HG03521 (cell line): Measurements from ENCODE around the gene ST6GALNAC3.

Experiments used
- ATAC-seq: cut with Tn5 transposase; IDR thresholded peaks from one replicate; pipeline ENCODE4 v1.9.1; 2021; ENCODE audit warnings: mild to moderate bottlenecking, moderate library complexity; ENCODE audit not compliant: unreplicated experiment

ST6GALNAC3 gene

GRCh38 chr1:76279101-76279748 is 204.7 kb downstream of the ST6GALNAC3 start:
- ATAC-seq = no peak

DNA sequence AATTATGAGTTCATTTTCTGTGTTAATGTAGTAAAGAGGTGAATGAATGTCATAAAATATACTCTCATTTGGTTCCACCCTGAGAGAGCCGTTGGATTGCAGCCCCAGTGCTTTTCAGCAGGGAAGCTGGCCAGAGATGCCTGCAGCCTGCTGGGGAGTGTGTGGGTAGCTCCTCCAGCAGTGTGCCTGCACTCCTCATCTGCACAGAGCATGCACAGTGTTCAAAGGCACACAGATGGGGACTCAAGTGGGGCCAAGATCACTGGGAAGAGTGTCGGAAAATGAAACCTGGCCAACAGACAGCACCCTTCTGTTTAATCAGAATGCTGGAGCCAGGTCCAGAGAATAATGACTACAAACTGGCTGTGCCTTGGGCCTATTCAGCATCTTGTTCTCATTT is 206.8 kb downstream of the ST6GALNAC3 start:
- ATAC-seq = no peak

DNA sequence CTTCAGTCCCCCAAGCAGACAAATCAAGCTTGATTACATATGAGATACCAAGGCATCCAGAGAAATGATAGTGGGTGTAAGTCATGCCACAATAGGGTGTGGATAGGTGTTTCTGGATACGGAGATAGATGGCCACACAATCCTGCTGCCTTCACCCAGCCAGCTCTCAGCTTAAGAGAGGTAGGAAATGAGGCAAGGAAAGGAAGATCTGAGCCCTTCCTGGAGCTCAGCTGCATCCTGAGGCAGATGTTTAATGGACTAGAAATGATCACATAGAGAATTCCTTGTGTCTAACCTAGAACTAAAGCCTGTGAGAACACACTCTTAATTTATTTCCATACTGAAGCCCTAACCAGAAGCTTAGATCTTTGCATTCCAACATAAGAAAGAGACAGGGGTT is 210.3 kb downstream of the ST6GALNAC3 start:
- no peak for ATAC-seq

GRCh38 chr1:76285578-76286135 is 211.1 kb downstream of the ST6GALNAC3 start:
- no peak for ATAC-seq

DNA sequence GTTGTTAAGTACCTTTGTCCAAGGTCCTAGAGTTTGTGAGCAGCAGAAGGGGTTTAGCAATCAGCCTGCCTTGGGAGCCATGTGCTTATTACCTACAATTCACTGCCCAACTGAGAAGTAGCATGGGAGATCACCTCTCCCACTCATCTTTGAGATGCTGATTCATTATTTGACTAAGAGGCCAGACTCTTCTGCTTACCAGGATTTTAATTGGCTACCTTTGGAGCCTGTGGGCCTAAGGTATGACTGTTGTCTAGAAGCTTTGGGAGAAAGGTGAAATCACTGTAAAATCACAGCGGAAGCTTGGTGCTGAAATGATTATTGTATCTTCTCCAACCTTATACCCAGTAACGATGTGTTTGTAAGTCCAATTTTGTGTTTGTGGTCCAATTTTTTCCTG is 213.4 kb downstream of the ST6GALNAC3 start:
- no peak for ATAC-seq

- no peak for ATAC-seq
Observed at GRCh38 chr1:76288758-76289483, 214.4 kb downstream of the ST6GALNAC3 start.

GRCh38 chr1:76289692-76290091 is 215.1 kb downstream of the ST6GALNAC3 start:
- ATAC-seq = no peak

- no peak for ATAC-seq
Observed at GRCh38 chr1:76290271-76290670, 215.7 kb downstream of the ST6GALNAC3 start.

GRCh38 chr1:76291191-76291590 is 216.6 kb downstream of the ST6GALNAC3 start:
- ATAC-seq = no peak

GRCh38 chr1:76291737-76292136 is 217.2 kb downstream of the ST6GALNAC3 start:
- no peak for ATAC-seq

DNA sequence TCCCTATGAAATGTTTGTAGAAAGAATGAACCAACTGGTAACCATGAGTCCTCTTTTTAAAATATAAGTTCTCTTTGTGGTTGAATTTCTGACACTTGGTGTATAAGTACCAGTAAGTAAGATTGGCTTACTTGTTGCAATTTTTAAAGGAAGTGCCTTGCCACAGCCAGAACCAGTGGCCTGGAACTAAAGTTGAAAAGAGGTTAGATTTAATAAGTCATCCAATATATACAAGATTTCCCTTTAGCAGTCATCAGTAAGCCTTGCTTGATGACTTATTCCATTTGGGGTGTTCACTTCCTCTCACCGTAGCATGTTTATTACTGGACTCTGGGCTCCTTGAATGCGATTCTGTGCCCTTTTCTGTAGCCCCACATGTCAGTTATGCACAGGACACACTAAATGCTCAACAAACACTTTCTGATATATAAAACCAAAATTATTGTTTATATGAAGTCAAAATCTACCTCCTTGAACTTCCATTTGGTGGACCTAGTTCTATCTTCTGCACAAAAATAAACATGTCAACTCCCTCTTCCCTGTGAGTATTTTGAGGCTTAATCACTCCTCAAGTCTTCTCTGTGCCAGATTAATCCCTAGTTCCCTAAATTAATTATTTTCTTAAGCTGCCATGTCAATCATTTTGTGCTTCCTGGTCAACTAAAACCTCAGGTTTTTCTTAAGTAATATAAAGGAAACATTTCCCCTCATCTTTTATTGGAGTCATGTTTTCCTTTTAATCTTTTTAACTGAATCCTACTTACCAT is 218.1 kb downstream of the ST6GALNAC3 start:
- ATAC-seq = peak; percentile 49

GRCh38 chr1:76293831-76294230 is 219.3 kb downstream of the ST6GALNAC3 start:
- ATAC-seq = no peak

GRCh38 chr1:76294482-76295194 is 220.1 kb downstream of the ST6GALNAC3 start:
- ATAC-seq = peak; percentile 74

GRCh38 chr1:76298399-76298798 is 223.9 kb downstream of the ST6GALNAC3 start:
- no peak for ATAC-seq

DNA sequence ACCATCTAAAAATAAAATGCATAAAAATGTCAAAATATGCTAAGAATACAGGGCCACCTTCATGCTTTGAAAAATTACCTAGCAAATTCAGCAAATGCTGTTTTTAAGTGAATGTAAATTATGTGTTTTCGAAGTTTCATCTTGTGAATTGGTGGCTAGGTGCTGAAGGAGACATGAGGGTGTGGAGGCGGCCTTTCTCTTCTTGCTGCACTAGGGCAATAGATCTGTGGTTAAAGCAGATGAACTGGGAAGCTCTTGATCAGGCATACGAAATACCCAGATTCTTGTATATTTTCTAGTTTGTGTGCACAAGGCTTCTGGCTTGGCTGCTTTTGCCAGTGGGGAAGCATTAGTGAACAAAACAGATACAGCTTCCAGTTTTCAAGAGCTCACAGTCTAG is 224.5 kb downstream of the ST6GALNAC3 start:
- ATAC-seq = no peak

DNA sequence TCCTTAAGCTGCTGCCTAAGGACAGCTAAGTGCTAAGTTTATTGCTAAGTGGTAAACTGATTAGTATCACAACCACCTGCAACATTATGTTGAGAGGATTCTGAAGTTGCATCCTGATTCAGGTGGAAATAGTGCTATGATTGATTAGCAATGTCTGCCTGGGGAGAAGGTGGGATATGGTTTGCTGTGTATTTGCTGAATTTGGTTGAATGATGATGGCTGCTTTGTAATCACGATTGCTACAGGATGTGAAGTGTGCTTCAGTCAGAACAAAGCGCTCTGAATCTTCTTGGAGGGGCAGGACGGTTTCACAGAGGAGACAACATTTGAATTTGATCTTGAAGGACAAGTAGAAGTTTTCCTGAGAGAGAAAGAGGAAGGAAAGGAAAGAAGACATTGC is 226.0 kb downstream of the ST6GALNAC3 start:
- ATAC-seq = no peak

DNA sequence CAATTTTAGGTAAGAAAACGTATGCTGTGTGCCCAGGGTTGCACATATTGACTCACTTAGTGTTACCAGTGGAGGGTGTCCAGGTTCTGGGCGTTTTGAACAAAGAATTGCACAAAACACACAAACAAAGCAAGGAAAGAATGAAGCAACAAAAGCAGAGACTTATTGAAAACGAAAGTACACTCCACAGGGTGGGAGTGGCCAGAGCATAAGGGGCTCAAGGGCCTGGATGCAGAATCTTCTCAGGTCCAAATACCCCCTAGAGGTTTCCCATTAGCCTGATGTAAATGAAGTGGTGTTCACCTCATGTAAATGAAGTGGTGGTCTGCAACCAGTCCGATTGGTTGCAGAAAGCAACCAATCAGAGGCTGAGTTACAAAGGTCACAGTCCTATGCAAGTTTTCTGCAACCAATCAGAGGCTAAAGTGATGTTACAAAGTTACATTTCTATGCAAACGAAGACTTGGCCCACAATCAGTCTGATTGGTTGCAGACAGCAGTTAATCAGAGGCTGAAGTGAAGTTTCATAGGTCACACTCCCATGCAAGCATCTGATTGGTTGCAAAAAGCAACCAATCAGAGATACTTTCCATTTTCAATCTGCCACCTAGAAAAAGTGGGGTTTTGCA is 228.3 kb downstream of the ST6GALNAC3 start:
- no peak for ATAC-seq

DNA sequence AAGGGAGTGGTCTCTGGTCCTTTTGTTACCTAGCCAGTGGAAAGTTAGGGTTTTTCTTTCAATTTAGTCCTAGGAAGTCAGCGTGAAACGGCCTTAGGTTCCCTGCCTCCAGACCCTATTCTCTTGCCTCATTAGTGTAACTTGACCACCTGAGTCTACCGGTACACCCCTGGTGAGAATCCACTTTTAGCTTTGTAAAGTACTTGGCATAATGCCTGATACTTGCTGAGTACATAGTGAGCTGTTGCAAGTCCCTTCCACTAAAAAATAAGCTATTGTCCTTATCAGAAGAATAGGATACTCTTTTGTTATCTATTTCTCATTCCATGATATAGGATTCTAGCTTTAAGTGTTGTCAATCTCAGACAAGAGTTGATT is 228.8 kb downstream of the ST6GALNAC3 start:
- no peak for ATAC-seq

DNA sequence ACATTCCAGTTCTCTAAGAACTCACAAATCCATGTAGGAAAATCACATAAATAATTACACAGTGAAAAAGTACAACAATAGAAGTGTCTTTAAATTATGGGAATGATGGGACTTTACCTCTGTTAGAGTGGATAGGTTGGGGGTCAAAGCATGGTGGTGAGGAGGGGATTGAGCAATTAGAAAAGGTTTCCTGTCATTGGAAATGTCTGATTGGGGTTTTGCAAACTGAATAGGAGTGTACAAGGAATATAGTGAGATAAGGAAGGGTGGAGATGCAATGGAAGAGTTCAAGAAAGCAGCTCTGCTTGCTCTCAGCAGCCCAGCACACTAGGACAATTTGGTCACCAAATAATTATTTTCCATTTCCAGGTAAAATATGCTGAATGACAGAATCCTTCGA is 238.8 kb downstream of the ST6GALNAC3 start:
- ATAC-seq = no peak

DNA sequence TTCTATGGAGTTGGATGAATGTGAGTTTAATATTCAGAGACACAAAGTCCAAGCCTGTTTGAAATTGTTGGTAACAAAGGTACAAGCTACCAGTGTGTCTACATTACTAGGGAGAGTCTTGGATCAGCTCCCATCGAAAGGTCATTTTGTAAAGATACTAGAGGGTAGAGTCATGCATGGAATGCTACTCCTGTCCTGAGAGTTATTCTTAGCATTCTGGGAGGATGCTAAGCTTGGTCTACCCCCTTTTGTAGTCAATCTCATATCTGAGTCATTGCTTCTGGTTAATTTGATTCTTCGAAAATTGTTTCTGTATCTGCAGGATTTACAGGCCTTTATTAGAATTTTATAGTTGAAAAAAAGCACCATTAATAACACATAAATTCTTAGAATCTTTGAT is 240.2 kb downstream of the ST6GALNAC3 start:
- ATAC-seq = no peak
